Upper lobe of right lung (tissue), 1 donor: ENCODE measurements around the gene SMAD6. TPM values are rescaled to one million over a fixed set of nuclear protein-coding genes. Genes with fewer than 3 reads are reported as not detected.
A peak's percentile ranks its signal among the peaks of the same experiment; 100 is the strongest.

Experiments used
- ATAC-seq: fragments of 200-7000 bp; cut with Tn5 transposase; one replicate; pipeline ENCODE4 v1.9.1; 2020; ENCODE audit warnings: mild to moderate bottlenecking, moderate library complexity
- DNase-seq: peaks from one replicate; pipeline ENCODE4 v3.0.0-alpha.2; 2020
- H3K27ac ChIP-seq: fragments of 200-600 bp; one replicate; pipeline ENCODE4 v1.8.0; 2022
- H3K27me3 ChIP-seq: fragments of 200-600 bp; one replicate; pipeline ENCODE4 v1.8.0; 2022; ENCODE audit warnings: mild to moderate bottlenecking
- H3K36me3 ChIP-seq: fragments of 200-600 bp; one replicate; pipeline ENCODE4 v1.8.0; 2022
- H3K4me1 ChIP-seq: fragments of 200-600 bp; one replicate; pipeline ENCODE4 v1.8.0; 2022
- H3K4me3 ChIP-seq: fragments of 200-600 bp; one replicate; pipeline ENCODE4 v1.8.0; 2022; ENCODE audit warnings: mild to moderate bottlenecking
- H3K9me3 ChIP-seq: fragments of 200-600 bp; one replicate; pipeline ENCODE4 v1.8.0; 2022
- CTCF ChIP-seq: fragments of 200-600 bp; IDR thresholded peaks from one replicate; pipeline ENCODE4 v1.8.0; 2022; ENCODE audit warnings: antibody characterized with exemption
- intact Hi-C: fragments of 100-400 bp; cut with DNase I; formaldehyde crosslinking; loops from one replicate; pipeline ENCODE4 v1.11.0; 2022
- total RNA-seq: library from RNA; stranded (reverse); fragmentation: NEBNext Ultra II Directional; extraction: Animal tissue kit (Norgen Biotek cat#: 25700); gene quantifications from one replicate; pipeline ENCODE4 v1.2.1, GENCODE V29; 2021
- donor health status: DM: no; HTN: yes; CAD: no; lungs with severe emphysema.

The SMAD6 gene
- total RNA-seq, 1 donor from 2014 or later: 167 TPM

DNA sequence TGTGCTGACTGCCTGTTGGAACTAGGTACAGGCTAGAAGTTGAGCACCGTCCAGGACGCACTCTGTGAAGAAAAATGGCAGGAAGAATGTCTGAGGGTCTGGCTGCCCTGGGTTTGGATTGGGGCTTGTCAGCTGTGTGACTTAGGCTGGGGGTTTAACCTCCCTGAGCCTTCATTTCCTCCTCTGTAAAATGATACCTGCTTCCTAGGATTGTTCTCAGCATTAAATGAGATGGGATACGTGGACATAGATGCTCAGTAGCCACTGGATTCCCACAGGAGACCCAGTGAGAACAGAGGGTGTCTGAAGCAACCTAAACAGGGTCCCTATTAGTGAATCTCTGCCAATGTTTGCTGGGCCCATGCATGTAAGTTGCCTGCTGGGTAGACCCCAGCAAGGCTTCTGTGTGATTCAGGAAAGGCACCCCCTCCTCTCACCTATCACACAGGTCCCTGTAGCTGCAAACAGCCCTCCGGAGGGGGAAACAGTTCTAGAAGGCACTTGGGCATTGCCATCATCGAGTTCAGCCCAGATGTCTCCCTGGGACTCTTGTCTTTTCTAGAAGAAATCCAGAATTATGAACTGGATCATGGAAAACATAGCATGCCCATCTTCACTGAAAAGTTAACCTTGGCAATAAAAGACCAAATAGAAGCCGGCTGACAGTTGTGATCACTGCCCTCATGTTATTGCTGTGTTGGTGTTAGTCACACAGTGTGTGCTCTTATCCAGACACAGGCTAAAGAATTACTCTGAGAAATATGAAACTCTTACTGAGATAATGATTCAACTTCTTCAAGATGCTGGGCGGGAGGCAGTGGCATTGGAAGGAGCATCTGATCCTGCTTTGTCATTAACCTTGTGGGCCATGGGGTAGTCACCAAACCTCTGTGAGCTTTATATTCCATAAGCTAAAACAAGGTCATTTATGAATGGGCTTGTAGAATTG lies 64.5 kb downstream of the SMAD6 start:
- intact Hi-C loops: no loop called here
- no peak for TF ChIP-seq CTCF
- Histone ChIP-seq H3K4me1 (peaks cover 71% of the 10 kb centered on the region), H3K27ac (peak overlapping the region; percentile 15), H3K36me3 (no peaks in the 10 kb centered on the region), H3K9me3 (no peaks in the 10 kb centered on the region), H3K4me3 (no peak overlapping the region), H3K27me3 (no peaks in the 10 kb centered on the region)
- ATAC-seq: no peak
- peak; percentile 4 for DNase-seq

DNA sequence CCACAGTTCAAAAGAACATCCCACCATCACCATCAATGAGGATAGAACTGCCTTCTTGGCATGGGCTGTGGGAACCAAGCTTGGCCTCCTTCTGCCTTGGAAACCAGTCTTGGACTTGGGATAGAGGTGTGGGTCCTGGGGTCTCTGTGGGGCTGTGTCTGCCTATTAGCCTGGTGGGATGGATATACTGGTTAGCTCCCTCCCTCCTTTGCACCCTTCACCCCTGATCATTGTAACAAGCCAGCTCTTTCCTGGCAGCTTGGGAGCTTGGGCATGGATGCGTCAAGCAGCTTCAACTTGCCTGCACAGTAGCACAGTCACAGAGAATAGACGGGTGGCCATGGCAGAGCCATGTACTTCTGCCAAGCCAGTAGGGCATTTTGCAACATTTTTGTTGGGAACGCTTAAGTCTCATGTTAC lies 65.2 kb downstream of the SMAD6 start:
- TF ChIP-seq CTCF: no peak
- H3K36me3 ChIP-seq: no peaks in the 10 kb centered on the region
- no peaks in the 10 kb centered on the region for H3K9me3 ChIP-seq
- intact Hi-C loops: no loop called here
- peaks cover 70% of the 10 kb centered on the region for H3K4me1 ChIP-seq
- H3K27me3 ChIP-seq: no peaks in the 10 kb centered on the region
- no peak for ATAC-seq
- peak; percentile 46 for DNase-seq
- no peak overlapping the region for H3K27ac ChIP-seq
- no peak overlapping the region for H3K4me3 ChIP-seq

- H3K27me3 ChIP-seq: no peaks in the 10 kb centered on the region
- no peaks in the 10 kb centered on the region for H3K36me3 ChIP-seq
- peak overlapping the region; percentile 7 for H3K27ac ChIP-seq
- H3K9me3 ChIP-seq: no peaks in the 10 kb centered on the region
- DNase-seq (peak; percentile 80), ATAC-seq (peak; percentile 49)
- intact Hi-C loops: no loop called here
- TF ChIP-seq CTCF: no peak
- no peak overlapping the region for H3K4me3 ChIP-seq
- H3K4me1 ChIP-seq: peaks cover 70% of the 10 kb centered on the region
Measured at GRCh38 chr15:66768987-66769386, 67.0 kb downstream of the SMAD6 start.

DNA sequence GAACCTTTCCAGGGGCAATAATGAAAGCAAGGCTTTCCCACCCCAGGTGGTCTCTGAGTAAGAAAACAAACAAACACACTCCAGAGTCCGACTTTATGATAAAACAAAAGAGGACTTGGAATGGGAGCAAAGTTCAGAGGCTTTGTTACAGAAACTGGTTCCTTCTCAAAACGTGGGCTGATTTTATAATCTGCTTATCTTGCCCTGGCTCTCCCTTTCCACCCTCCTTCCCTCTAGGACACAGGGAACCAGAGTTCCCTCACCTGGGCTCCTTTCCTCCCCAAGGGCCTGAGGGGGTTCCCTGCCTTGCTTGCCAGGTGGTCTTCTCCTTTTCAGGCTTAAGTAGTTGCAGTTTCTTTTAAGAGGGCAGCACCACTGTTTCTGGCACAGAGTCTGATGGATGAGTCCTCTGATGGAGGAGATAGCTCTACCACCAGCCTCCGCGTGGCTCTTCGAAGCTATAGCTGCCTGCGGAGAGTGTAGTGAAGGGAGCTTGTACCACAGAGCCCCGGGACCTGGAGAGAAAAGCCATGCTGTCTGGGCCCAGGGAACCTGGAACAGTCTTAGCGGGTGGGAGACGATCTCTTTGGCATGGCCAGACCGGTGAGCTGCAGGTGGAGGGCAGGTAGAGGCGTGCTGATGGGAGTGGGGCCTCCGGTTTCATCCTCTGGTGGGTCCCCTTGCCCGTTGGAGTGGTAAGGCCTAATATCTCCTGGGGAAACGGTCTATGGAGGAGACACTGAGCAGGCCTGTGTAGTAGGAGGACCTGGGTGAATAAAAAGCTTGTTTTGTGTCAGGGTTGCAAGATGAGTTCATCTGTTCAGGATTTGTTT lies 68.7 kb downstream of the SMAD6 start:
- ATAC-seq (no peak), DNase-seq (no peak)
- Histone ChIP-seq H3K4me3 (no peak overlapping the region), H3K9me3 (no peaks in the 10 kb centered on the region), H3K27me3 (no peaks in the 10 kb centered on the region), H3K27ac (no peak overlapping the region), H3K36me3 (no peaks in the 10 kb centered on the region), H3K4me1 (peaks cover 70% of the 10 kb centered on the region)
- intact Hi-C loops: loop anchor here (10.0 kb wide), 1 partner anchor 156 kb away; no protein-coding TSS in a partner anchor
- no peak for TF ChIP-seq CTCF

- DNase-seq: no peak
Measured at GRCh38 chr15:66771351-66771650, 69.3 kb downstream of the SMAD6 start.

More at GRCh38 chr15:66771351-66771650, 69.3 kb downstream of the SMAD6 start:
- no peak for ATAC-seq
- Histone ChIP-seq H3K36me3 (no peaks in the 10 kb centered on the region), H3K4me3 (no peak overlapping the region), H3K27me3 (no peaks in the 10 kb centered on the region), H3K9me3 (no peaks in the 10 kb centered on the region), H3K27ac (no peak overlapping the region), H3K4me1 (peaks cover 67% of the 10 kb centered on the region)
- intact Hi-C loops: loop anchor here (10.0 kb wide), 1 partner anchor 156 kb away; no protein-coding TSS in a partner anchor
- no peak for TF ChIP-seq CTCF
